Measurements from ENCODE around the gene WDFY2.

Gene WDFY2

GRCh38 chr13:51747438-51748434 lies 163.5 kb downstream of the WDFY2 start:
- DNase-seq: no peak

- no peak for DNase-seq
These were observed 172.4 kb downstream of the WDFY2 start for GRCh38 chr13:51756651-51757050.

- no peak for DNase-seq
These were observed 174.4 kb downstream of the WDFY2 start for GRCh38 chr13:51758691-51759090.

GRCh38 chr13:51759240-51759639 lies 175.0 kb downstream of the WDFY2 start:
- DNase-seq: no peak

- no peak for DNase-seq
These were observed 176.3 kb downstream of the WDFY2 start for GRCh38 chr13:51760592-51760991.

GRCh38 chr13:51761643-51762350 lies 177.5 kb downstream of the WDFY2 start:
- DNase-seq: no peak

- DNase-seq: no peak
These were observed 179.2 kb downstream of the WDFY2 start for GRCh38 chr13:51763486-51763885.

- no peak for DNase-seq
These were observed 180.2 kb downstream of the WDFY2 start for GRCh38 chr13:51764184-51765141.

- DNase-seq: no peak
These were observed 180.9 kb downstream of the WDFY2 start for GRCh38 chr13:51765142-51765515.

GRCh38 chr13:51767100-51767499 lies 182.8 kb downstream of the WDFY2 start:
- no peak for DNase-seq

GRCh38 chr13:51768378-51768921 lies 184.2 kb downstream of the WDFY2 start:
- no peak for DNase-seq

- no peak for DNase-seq
These were observed 184.7 kb downstream of the WDFY2 start for GRCh38 chr13:51768976-51769375.

GRCh38 chr13:51769455-51770127 lies 185.3 kb downstream of the WDFY2 start:
- DNase-seq: no peak

- DNase-seq: no peak
These were observed 185.9 kb downstream of the WDFY2 start for GRCh38 chr13:51770160-51770559.

GRCh38 chr13:51770681-51771417 lies 186.6 kb downstream of the WDFY2 start:
- no peak for DNase-seq

GRCh38 chr13:51771418-51772104 lies 187.3 kb downstream of the WDFY2 start:
- no peak for DNase-seq

- DNase-seq: no peak
These were observed 187.8 kb downstream of the WDFY2 start for GRCh38 chr13:51772105-51772455.

- no peak for DNase-seq
These were observed 188.5 kb downstream of the WDFY2 start for GRCh38 chr13:51772781-51773180.

GRCh38 chr13:51773515-51773914 lies 189.3 kb downstream of the WDFY2 start:
- DNase-seq: no peak

- no peak for DNase-seq
These were observed 191.9 kb downstream of the WDFY2 start for GRCh38 chr13:51776179-51776578.

GRCh38 chr13:51777921-51778320 lies 193.7 kb downstream of the WDFY2 start:
- DNase-seq: no peak

Data from GF-D8 (cell line).